Measurements from ENCODE around the gene SCN3A. TPM values are rescaled to one million over a fixed set of nuclear protein-coding genes. Genes with fewer than 3 reads are reported as not detected.

The SCN3A gene
- total RNA-seq, 1 experiment from 2014 or later: 1.5 TPM

DNA sequence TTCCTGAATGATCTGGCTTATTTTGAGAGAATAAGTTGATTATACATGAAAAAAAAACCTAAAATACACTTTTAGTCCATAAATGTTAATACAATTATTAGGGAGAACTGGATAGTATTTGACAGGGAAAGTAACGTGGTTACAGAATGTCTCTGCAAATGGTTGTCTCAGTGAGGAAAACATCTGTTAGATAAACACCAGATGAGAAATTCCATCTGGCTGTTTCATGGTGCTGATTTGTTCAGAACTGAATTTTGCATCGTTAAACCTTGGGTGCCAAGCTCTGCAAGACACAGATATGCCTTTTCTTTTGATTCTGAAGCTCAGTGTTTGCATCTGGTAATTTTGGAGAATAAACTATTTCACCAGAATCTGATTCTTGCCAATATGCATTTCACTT lies 90.4 kb downstream of the SCN3A start:
- DNase-seq (ENCODE audit: low read depth): peak; percentile 11

DNA sequence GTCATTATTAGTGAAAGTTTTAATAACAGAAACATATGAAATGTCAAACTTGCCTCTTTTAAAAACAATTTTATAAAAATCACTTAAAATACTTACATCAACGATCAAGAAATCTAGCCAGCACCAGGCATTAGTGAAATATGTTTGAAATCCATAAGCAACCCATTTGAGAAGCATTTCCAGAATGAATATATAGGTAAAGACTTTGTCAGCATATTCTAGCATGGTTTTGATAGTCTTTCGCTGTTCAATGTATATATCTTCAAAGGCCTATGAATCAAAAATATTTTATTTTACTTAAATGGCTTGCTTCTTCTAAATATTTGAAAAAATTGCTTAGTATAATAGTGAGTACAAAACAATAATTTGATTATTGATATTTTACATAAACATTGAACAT lies 91.1 kb downstream of the SCN3A start:
- no peak for DNase-seq (ENCODE audit: low read depth)

DNA sequence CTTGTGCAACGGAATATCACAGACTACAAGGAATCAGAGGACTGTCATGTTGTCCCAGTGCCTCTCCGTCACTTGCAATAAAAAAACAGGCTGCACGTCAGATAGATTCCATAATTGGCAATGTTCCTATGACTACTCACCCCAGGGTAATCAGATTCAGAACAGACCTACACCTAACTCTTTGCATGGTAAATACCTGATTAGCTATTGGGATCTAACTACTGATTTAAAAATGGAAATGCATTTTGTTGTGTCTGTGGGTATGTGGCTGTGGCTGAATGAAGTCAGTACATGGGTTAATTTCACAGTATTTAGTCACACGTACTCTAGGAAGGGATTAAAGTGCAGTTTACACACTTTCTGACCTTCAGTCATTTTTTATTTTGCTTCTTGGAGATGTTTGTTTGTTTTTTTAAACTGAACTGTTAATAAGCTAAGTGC lies 91.7 kb downstream of the SCN3A start:
- DNase-seq (ENCODE audit: low read depth): no peak

DNA sequence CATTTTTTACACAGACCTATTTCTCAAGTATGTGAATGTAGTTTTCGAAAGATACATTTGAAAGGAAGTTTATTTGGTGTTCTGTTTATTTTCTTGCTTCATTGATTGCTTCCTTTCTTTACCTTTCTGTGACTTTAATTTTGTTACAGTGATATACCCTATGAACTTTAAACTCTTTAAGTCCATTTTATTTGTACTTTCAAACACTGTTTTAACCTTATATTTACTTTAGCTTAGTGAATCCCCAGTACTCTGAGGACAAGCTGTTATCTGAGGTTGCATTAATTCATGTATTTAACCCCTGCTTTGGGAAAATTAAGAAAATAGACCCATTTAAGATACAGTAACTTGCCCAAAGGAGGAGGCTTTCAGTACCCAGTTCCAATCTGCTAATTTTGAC lies 93.5 kb downstream of the SCN3A start:
- no peak for DNase-seq (ENCODE audit: low read depth)

DNA sequence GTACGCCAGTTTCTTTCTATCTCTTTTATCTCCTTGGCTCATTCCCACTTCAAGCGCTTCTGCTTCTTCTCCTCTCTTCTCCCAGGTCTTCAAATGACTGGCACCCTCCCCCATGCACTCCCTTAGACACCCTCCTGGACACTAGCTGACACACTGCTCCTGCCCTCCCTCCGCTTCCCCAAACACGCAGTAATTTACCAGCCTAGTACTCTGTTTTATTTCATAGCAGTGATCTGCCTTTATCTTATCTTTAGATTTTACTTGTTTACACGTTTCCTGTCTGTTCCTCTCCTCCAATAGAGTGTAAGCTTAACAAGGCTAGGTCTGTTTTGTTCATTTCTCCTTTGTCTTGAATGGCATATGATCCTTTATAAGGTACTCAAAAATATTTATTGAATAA lies 93.9 kb downstream of the SCN3A start:
- DNase-seq (ENCODE audit: low read depth): no peak

DNA sequence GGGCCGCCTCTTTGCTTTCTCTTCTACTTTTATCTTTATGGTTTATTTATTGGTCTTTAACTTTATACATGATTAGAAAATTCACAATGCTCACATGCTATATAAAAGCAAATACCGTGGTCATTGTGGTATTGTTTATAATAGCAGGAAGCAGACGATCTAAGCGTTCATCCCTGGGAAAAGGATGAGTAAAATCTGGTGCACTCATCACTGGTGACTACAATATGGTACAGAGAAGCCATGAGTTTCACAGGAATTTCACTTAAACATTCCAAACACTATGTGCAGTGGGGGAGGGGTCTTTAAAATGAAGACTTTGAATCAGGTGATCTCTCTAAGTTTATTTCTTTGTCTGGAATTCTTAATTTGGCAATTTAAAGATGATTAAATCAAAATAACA lies 97.9 kb downstream of the SCN3A start:
- DNase-seq (ENCODE audit: low read depth): peak; percentile 54

DNA sequence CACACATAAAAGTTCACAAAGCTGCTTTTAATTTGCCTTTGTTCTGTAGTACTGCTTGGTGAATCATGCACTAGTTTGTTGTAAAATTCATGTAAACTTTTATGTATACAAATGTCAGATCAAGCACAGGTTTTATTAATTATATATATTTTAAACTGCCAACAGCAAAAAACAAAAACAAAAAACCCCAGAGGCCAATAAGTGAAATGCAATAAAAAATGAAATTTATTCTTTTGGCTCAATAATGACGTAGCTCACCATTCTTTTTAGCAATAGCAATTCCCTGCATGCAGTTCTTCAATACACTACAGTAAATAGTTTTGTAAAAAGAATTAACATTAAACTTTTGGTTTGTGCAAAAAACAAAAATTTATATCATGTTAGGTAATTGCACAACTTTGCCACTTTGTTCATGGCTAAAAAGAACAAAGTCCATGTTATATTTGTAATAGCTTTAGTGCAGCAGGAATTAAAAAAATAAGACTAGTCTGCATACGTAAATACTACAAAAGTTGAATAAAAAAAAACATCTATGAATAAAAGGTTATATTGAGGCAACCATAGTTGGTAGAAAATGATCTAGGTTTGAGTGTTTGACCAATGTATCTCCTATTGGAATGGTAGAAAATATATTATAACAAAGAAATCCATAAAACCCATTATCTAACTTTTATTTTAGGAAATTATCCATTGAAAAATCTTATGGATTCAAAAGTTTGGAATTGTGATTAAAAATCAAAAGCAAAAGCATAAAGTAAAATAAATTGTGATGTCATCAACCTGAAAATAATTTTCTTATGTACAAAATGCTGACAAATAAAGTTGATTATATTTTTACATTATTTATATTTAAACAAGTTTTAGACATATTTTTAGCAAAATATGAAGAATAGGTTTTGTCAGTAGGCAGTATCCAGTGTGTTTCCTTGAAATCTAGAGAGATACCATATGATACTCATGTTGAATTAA lies 115.6 kb downstream of the SCN3A start:
- no peak for DNase-seq (ENCODE audit: low read depth)

DNA sequence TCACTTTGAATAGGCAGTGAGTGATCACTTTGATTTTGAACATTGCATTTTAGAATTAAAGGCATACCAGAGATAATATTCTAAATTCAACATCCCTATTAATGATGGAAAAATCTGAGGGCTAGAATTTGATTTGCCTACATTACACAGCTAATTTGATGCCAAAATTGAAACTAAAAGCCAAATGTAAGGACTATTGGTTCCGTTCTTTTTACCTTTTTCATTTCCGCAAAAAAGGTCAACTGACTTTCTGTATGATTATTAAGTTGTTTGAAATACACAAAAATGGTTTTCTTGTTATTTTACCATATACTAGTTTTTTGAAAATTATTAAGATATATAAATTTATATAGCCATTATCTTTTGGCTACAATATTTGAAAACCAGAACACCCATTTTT lies 117.5 kb downstream of the SCN3A start:
- DNase-seq (ENCODE audit: low read depth): no peak

DNA sequence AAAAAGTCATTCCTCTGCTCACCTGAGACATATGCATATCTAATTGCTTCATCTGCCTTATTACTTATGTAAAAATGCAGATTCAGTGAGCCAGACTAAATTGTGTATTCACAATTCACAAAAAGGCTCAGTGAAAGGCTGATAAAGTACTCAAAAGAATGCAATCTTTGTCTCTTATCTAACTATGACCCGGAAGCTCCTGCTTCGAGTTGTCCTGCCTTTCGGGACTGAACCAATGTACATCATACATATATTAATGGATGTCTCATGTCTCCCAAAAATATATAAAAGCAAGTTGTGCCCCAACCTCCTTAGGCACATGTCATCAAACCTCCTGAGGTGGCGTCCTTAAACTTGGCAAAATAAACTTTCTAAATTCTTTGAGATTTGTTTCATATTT lies 120.5 kb downstream of the SCN3A start:
- DNase-seq (ENCODE audit: low read depth): no peak

DNA sequence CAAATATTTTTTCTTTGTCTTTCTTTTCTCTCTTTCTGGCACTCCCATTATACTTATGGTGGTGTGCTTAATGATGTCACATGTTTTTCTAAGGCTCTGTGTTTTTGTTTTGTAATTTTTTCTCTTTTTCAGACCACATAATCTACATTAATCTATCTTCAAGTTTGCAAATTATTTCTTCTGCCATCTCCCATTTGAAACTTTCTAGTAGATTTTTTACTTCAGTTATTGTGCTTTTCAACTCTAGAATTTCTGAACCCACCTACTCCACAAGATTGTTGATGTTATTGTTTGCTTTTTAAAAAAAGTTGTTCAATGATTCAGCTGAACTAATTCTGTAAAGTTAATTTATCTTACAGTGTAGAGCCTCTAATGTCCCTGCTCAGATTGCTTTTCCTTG lies 121.4 kb downstream of the SCN3A start:
- DNase-seq (ENCODE audit: low read depth): no peak

DNA sequence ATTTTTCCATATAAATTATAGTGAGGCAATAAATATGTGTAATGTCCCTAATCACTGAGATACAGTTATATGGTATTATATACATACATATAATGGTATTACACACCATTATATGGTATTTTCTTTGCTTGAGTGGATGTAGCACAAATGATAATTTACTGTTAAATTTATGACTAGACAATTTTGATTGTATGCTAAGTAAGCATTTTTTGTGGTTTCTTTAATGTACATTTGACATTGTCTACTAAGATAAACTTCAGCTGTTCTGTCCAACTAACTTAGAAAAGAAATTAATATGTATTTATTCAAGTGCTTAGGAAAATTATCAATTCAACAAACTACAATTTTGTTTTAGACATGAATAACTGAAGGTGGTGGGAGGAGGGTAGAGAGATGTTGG lies 122.6 kb downstream of the SCN3A start:
- DNase-seq (ENCODE audit: low read depth): no peak

DNA sequence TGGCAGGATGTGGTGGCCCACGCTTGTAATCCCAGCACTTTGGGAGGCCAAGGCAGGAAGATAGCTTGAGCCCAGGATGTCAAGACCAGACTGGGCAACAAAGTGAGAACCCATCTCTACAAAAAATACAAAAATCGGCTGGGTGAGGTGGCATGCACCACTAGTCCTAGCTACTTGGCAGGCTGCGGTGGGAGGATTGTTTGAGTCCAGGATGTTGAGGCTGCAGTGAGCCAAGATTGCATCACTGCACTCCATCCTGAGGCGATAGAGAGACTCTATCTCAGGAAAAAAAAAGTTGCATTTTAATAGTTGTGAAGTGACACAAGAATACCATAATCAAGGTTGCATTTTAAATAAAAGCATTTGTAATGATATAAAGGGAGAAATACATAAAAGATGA lies 124.4 kb downstream of the SCN3A start:
- no peak for DNase-seq (ENCODE audit: low read depth)

DNA sequence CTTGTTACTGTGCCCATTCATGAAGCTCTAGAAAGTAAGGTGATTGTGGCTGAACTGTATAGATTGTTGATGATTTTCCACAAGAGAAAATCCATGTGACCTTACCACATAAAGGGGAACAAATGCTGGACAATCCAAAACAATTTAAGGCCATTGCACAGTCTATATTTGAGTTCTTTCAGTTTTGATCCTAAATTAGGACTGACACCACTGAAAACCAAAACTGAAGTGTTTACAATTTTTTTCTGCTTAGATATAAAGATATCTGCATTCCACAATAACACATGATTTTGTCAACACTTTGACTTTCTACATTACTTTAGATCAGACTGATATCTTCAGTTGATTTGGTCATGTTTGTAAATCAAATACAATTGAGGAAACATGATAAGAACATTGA lies 124.9 kb downstream of the SCN3A start:
- no peak for DNase-seq (ENCODE audit: low read depth)

DNA sequence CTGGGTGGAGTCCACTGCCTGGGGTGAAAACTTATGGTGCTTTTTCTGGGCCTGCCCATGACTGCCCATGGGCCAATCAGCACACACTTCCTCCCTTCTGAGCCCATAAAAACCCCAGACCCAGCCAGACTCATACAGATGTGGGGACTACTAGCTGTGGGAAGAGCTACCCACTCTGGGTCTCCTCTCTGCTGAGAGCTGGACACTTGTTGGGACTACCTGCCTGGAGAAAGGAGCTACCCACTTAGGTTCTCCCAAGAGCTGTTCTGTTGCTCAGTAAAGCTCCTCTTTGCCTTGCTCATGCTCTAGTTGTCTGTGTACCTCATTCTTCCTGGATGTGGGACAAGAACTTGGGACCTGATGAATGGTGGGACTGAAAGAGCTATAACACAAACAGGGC lies 129.0 kb downstream of the SCN3A start:
- DNase-seq (ENCODE audit: low read depth): no peak

DNA sequence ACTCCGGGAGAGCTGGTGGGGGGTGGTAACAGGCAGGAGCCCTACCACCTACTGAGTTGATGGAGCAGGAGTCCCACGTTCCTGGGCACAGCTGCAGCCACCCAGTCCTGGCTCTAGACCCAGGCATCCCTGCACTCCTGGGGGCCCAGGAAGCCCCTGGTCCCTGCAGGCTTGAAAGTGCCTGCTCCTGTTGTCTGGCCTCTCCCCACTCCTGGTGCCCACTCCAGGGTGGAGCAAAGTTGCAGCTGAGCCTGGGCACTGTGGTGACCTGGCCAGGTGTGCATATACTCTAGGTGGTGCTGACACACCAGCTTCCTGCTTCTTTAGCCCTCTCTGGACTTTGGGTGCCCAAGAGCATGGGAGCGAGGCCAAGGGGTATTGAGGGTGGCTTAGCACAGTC lies 129.5 kb downstream of the SCN3A start:
- no peak for DNase-seq (ENCODE audit: low read depth)

DNA sequence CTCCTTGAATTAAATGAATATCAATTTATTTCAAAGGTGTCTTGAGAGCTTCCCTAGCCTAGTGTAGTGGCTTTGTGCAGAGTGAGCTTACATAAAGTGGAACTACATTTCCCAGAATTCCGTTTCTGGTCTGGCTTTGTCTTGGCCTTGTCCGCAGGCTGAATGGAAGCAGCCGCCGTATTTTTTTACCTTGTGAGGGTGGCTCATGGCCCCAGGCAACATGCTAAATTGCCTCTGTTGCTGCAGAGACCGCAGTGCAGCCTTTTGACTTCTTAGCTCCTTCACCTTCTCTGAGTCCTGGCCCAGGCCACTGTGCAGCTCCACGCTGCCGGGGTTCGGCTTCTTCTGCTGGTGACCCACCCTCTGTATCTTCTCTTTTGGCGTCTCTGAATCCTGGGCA lies 133.8 kb downstream of the SCN3A start:
- DNase-seq (ENCODE audit: low read depth): no peak

DNA sequence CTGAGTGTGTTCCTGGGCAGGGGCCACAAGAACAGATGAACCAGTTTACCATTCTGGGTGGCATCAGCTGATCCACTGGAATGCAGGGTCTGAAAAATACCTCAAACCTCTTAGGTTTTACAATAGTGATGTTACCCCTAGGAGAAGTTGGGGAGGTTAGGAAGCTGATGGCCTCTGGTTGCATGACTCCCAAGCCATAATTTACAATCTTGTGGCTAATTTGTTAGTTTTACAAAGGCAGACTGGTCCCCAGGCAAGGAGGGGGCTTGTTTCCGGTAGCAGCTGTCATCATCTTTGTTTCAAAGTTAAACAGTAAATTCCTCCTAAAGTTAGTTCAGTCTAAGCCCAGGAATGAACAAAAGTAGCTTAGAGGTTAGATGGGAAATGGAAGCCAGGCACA lies 134.7 kb downstream of the SCN3A start:
- no peak for DNase-seq (ENCODE audit: low read depth)

DNA sequence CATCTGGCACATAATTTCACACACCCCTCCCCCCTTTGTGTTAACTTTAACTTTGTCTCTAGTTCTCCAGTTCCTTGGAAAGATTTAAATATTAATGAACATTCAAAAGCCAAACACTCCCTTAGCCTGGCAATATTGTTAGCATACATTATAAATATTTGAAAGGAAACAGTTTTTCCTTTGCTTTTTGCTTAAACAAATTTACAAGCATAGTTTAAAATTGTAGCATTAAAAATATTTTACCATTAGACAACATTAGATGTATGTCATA lies 135.4 kb downstream of the SCN3A start:
- no peak for DNase-seq (ENCODE audit: low read depth)

DNA sequence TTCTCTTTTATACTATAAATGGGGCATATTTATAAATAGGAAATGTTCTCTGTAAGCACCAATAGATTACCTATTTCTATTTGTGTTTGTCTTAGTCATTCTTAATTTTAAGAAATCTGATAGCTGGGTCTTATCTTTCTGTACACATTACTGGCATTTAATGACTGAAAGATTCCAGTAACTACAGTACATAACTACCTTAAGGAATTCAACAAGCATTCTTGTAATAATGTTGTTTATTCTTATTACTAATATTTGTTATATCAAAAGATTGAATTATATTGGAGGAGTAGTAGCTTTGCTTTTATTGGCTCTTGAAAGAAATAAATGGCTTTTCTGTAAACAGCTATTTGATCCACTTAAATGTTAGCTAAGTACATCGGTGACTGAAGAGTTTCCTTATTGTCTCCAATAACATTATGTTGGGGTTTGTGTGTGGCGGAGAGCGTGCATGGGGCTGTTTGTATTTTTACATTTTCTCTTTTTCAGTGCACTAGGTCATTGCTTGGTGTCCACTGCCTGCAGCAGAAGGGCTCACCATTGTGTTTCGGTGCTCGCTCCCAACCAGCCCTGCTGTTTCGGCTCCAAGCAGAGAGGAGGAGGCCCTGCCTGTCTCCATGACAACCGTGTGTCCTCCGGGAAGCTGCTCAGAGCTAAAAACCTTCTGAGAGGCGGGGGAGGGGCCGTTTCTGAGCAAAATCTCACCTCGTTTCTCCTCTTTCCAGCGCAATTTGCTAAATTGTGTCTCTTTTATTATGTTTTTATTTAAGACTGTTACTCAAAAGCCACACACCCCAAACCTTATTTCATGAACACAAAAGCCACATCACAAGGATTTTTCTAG lies 136.0 kb downstream of the SCN3A start:
- no peak for DNase-seq (ENCODE audit: low read depth)

DNA sequence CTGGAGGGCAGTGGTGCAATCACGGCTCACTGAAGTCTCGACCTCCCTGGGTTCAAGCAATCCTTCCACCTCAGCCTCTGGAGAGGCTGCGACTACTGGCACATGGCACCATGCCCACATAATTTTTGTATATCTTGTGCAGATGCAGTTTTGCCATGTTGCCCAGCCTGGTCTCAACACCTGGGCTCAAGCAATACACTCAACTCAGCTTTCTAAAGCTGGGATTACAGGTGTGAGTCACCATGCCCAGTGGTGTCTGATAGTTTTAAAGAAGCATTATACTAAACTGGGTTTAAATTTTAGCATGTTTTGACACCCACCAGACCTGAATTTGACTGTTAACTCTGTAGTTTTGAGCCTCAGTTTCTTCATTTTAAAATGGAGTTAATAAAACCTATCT lies 139.1 kb downstream of the SCN3A start:
- DNase-seq (ENCODE audit: low read depth): no peak

DNA sequence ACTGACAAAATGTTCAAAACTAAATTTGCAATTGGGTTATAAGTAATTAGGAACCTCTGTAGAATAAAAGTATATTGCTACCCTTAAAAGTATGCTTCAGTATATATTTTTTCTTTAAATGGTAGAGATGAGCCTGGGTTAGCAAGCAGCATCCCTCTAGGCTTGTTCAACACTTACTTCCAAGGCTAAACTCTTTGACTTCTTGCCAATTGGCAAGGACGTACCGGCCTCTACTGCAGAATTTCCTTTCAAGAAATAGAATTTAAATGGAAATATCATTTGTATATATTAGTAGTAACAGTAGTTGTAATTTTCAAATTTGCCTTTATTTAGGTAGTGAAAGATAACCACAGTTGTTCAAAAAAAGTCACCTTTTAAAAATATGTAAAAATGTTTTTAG lies 143.4 kb downstream of the SCN3A start:
- no peak for DNase-seq (ENCODE audit: low read depth)

DNA sequence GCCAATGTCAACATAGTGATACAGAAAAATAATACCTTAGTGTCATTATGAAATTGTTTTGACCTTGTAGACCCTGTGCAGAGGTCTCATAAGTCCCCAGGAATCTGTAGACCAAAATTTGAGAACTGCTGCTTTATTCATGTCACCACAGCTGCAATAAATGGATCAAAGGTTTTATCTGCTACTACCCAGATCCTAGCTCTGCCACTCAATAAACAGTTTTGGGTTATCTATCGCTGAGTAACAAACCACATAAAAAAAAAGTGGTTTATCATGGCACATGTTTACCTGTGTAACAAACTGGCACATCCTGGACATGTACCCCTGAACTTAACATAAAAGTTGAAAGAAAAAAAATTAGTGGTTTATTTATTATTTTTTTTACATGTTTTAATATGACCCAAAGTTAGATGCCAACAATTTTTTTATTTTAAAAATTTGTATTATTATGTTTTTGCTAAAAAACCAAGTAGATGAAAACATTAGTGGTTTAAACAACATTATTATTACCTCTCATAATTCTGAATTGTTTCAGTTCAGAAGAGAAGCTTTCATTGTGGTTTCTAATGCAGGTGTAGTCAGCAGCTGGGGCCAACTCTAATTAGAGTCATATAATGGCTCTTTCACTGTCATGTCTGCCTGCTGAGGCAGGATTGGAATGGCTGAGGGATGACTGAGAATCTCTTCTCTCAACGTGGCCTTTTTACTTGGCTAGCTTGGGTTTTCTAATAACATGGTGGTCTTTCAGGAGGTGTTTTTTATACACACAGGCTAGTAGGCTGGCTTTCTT lies 145.2 kb downstream of the SCN3A start:
- no peak for DNase-seq (ENCODE audit: low read depth)
